ENCODE measurements around the gene PNMA6F. TPM values are rescaled to one million over a fixed set of nuclear protein-coding genes. Genes with fewer than 3 reads are reported as not detected.

Gene PNMA6F
- total RNA-seq, 3 donors from 2014 or later, result not detected

- H3K27ac ChIP-seq, result no peak overlapping the region
- no peaks in the 10 kb centered on the region for H3K4me1 ChIP-seq
- no peak for DNase-seq (ENCODE audit: low spot score in 2 of 2)
- TF ChIP-seq POLR2AphosphoS5 (IDR thresholded peaks at IDR 0.05) (no peak), POLR2A (IDR thresholded peaks at IDR 0.05) (no peak)
- TF ChIP-seq, protein P1, sequence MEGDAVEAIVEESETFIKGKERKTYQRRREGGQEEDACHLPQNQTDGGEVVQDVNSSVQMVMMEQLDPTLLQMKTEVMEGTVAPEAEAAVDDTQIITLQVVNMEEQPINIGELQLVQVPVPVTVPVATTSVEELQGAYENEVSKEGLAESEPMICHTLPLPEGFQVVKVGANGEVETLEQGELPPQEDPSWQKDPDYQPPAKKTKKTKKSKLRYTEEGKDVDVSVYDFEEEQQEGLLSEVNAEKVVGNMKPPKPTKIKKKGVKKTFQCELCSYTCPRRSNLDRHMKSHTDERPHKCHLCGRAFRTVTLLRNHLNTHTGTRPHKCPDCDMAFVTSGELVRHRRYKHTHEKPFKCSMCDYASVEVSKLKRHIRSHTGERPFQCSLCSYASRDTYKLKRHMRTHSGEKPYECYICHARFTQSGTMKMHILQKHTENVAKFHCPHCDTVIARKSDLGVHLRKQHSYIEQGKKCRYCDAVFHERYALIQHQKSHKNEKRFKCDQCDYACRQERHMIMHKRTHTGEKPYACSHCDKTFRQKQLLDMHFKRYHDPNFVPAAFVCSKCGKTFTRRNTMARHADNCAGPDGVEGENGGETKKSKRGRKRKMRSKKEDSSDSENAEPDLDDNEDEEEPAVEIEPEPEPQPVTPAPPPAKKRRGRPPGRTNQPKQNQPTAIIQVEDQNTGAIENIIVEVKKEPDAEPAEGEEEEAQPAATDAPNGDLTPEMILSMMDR (IDR thresholded peaks at IDR 0.05), result no peak
- H3K4me3 ChIP-seq, result no peak overlapping the region
- intact Hi-C loops (cut with DNase I; ENCODE audit: low total_unique reads), result no loop called here
- peaks cover 0 to 8% of the 10 kb centered on the region in 2 donors for H3K9me3 ChIP-seq
- H3K36me3 ChIP-seq, result no peaks in the 10 kb centered on the region
- H3K27me3 ChIP-seq, result peaks cover 0 to 30% of the 10 kb centered on the region in 2 donors
These were observed 3.4 kb downstream of the PNMA6F start for GRCh38 chrX:153317996-153318722.

DNA sequence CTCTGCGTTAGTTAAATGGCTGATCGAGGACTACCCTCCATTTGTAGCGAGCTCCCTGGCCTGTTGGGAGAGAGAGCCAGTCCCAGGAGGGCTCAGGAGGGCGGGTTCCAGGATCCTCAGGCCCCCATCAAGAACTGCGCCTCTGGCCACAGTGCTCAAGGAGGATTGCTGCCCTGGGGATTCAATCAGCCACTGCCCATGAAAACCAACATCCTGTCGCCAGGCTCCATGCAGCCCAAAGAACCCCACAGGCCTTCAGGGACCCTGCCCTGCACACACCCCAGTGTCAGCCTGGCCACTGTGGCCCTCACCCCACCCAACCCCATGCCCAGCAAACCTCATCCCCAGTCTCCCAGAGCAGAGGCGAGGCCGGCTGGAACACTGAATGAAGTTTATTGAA lies 4.3 kb downstream of the PNMA6F start:
- TF ChIP-seq POLR2AphosphoS5 (IDR thresholded peaks at IDR 0.05) (no peak), POLR2A (IDR thresholded peaks at IDR 0.05) (no peak)
- TF ChIP-seq, protein P1 (IDR thresholded peaks at IDR 0.05), result no peak
- intact Hi-C loops (cut with DNase I; ENCODE audit: low total_unique reads), result no loop called here

GRCh38 chrX:153312842-153313241 lies 8.7 kb downstream of the PNMA6F start:
- H3K4me3 ChIP-seq, result no peak overlapping the region
- no peaks in the 10 kb centered on the region for H3K36me3 ChIP-seq
- TF ChIP-seq POLR2AphosphoS5 (IDR thresholded peaks at IDR 0.05), result no peak
- TF ChIP-seq POLR2A (IDR thresholded peaks at IDR 0.05), result no peak
- TF ChIP-seq, protein P1 (IDR thresholded peaks at IDR 0.05), result no peak
- H3K4me1 ChIP-seq, result no peaks in the 10 kb centered on the region
- no peak for DNase-seq (ENCODE audit: low spot score in 2 of 2)
- H3K27ac ChIP-seq, result no peak overlapping the region
- H3K27me3 ChIP-seq, result peaks cover 0 to 39% of the 10 kb centered on the region in 2 donors
- intact Hi-C loops (cut with DNase I; ENCODE audit: low total_unique reads), result no loop called here
- H3K9me3 ChIP-seq, result no peaks in the 10 kb centered on the region

More for the DNA sequence above, 4.3 kb downstream of the PNMA6F start:
- Histone ChIP-seq H3K36me3 (no peaks in the 10 kb centered on the region), H3K27me3 (peaks cover 0 to 35% of the 10 kb centered on the region in 2 donors), H3K4me3 (no peak overlapping the region), H3K4me1 (no peaks in the 10 kb centered on the region), H3K27ac (no peak overlapping the region), H3K9me3 (no peaks in the 10 kb centered on the region)
- no peak for DNase-seq (ENCODE audit: low spot score in 2 of 2)

GRCh38 chrX:153312041-153312440 lies 9.5 kb downstream of the PNMA6F start:
- H3K9me3 ChIP-seq, result no peaks in the 10 kb centered on the region
- intact Hi-C loops (cut with DNase I; ENCODE audit: low total_unique reads), result no loop called here
- H3K4me1 ChIP-seq, result no peaks in the 10 kb centered on the region
- peaks cover 0 to 45% of the 10 kb centered on the region in 2 donors for H3K27me3 ChIP-seq
- no peaks in the 10 kb centered on the region for H3K36me3 ChIP-seq
- no peak overlapping the region for H3K27ac ChIP-seq
- TF ChIP-seq POLR2A (IDR thresholded peaks at IDR 0.05) (no peak), POLR2AphosphoS5 (IDR thresholded peaks at IDR 0.05) (no peak)
- TF ChIP-seq, protein P1 (IDR thresholded peaks at IDR 0.05), result no peak
- no peak overlapping the region for H3K4me3 ChIP-seq
- DNase-seq (ENCODE audit: low spot score in 2 of 2), result no peak

DNA sequence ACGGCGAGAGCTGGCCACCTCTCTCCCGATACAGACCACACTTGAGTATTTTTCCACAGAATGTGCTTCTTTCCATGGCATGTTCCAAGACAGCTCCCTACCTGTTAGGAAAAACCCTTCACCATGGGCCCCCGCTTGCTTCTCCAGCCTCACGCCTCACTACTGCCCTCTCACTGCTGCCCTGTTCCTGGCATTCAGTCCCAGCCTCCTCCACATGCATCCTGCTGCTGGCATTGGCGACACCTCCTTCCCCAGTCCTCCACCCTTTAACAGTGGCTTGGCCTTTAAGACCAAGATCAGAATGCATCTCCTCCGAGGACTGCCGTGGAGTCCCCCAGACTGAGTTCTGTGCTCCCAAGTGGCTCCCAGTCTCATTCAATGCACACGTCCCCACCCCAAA lies 10.7 kb downstream of the PNMA6F start:
- no peak for TF ChIP-seq POLR2A (IDR thresholded peaks at IDR 0.05)
- TF ChIP-seq, protein P1 (IDR thresholded peaks at IDR 0.05), result no peak
- no peak for TF ChIP-seq POLR2AphosphoS5 (IDR thresholded peaks at IDR 0.05)
- no peak for DNase-seq (ENCODE audit: low spot score in 2 of 2)
- Histone ChIP-seq H3K4me3 (no peak overlapping the region), H3K27ac (no peak overlapping the region), H3K27me3 (peaks cover 0 to 57% of the 10 kb centered on the region in 2 donors), H3K9me3 (no peaks in the 10 kb centered on the region), H3K36me3 (no peaks in the 10 kb centered on the region), H3K4me1 (no peaks in the 10 kb centered on the region)
- intact Hi-C loops (cut with DNase I; ENCODE audit: low total_unique reads), result no loop called here

Data from breast epithelium (tissue), 4 donors.